SK-N-MC (cell line): ENCODE data around the gene TM2D3.

Source experiments
- EZH2 ChIP-seq: fragments of 200-600 bp; sonication (generic); IDR thresholded peaks from one replicate; pipeline ENCODE4 v1.6.1; 2017; ENCODE audit warnings: antibody characterized with exemption
- FOXP2 ChIP-seq: optimal IDR thresholded peaks from 2 replicates; pipeline ENCODE3; 2011; ENCODE audit warnings: mild to moderate bottlenecking, moderate library complexity; ENCODE audit not compliant: insufficient read depth; ENCODE audit errors: extremely low read length, control extremely low read depth
- POLR2AphosphoS5 ChIP-seq: IDR thresholded peaks from 2 replicates; pipeline ENCODE4 v1.6.1; 2012; ENCODE audit warnings: mild to moderate bottlenecking, low read depth, low read length, borderline replicate concordance

- TF ChIP-seq POLR2AphosphoS5, result no peak
- no peak for TF ChIP-seq FOXP2
- no peak for TF ChIP-seq EZH2
These were observed 32.6 kb downstream of the TM2D3 start for GRCh38 chr15:101619615-101619865.
